Subcutaneous abdominal adipose tissue (tissue), 5 donors: ENCODE data around the gene DDOST.
A peak's percentile ranks its signal among the peaks of the same experiment; 100 is the strongest.
"Not testable (repeated sequence)": the region's sequence is repeated elsewhere in the genome, so short reads cannot be mapped to it uniquely, and the experiment has no call there.

Source experiments
- H3K27ac ChIP-seq: one replicate; pipeline ENCODE4 v1.7.0; 2013; ENCODE audit warnings: low read depth, mild to moderate bottlenecking, inconsistent platforms, low read length, moderate library complexity
- H3K27me3 ChIP-seq, 5 donors: one replicate each; pipeline ENCODE4 v1.7.0; 2013; ENCODE audit warnings: low read length in 5 of 5, inconsistent platforms in 1 of 5; ENCODE audit not compliant: control insufficient read depth in 5 of 5, insufficient read depth in 4 of 5
- H3K36me3 ChIP-seq, 5 donors: one replicate each; pipeline ENCODE4 v1.7.0; 2013; ENCODE audit warnings: low read length in 5 of 5; ENCODE audit not compliant: control insufficient read depth in 5 of 5, insufficient read depth in 5 of 5
- H3K4me1 ChIP-seq, 5 donors: one replicate each; pipeline ENCODE4 v1.7.0; 2013; ENCODE audit warnings: low read length in 5 of 5, mild to moderate bottlenecking in 3 of 5, moderate library complexity in 1 of 5; ENCODE audit not compliant: control insufficient read depth in 5 of 5, insufficient read depth in 5 of 5
- H3K4me3 ChIP-seq, 5 donors: one replicate each; pipeline ENCODE4 v1.7.0; 2013; ENCODE audit warnings: low read length in 5 of 5, low read depth in 1 of 5
- H3K9ac ChIP-seq, 5 donors: one replicate each; pipeline ENCODE4 v1.7.0; 2013; ENCODE audit warnings: low read length in 5 of 5, mild to moderate bottlenecking in 4 of 5, moderate library complexity in 3 of 5
- H3K9me3 ChIP-seq, 5 donors: one replicate each; pipeline ENCODE4 v1.7.0; 2013; ENCODE audit warnings: low read length in 5 of 5; ENCODE audit not compliant: control insufficient read depth in 5 of 5
- donor health status: healthy.
- donor health status: healthy.
- donor health status: healthy.
- donor health status: healthy.
- donor health status: healthy.

Gene DDOST

GRCh38 chr1:20681999-20682398 lies 20.8 kb upstream of the DDOST start:
- H3K9ac ChIP-seq, result no peak overlapping the region
- no peak overlapping the region for H3K27ac ChIP-seq
- H3K27me3 ChIP-seq, result peaks cover 0 to 4% (median 0%) of the 10 kb centered on the region in 5 donors
- H3K4me3 ChIP-seq, result no peak overlapping the region
- H3K9me3 ChIP-seq, result no peaks in the 10 kb centered on the region
- H3K4me1 ChIP-seq, result peaks cover 0 to 46% (median 31%) of the 10 kb centered on the region in 5 donors
- peaks cover 0 to 14% (median 2%) of the 10 kb centered on the region in 5 donors for H3K36me3 ChIP-seq

DNA sequence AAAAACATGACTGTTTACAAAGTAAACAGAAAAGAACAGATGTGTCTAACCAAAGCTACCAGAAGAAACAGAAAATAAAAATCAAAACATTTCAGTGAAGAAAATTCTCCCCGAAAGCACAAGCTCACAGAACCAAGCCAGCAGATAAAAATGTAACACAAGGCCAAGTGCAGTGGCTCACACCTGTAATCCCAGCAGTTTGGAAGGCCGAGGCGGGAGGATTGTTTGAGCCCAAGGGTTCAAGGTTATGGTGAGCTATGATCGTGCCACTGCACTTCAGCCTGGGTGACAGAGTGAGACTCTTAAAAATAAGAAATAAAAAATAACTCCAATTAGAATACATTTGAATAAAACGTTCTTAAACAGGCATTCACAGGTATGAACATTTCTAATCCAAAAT lies 19.1 kb upstream of the DDOST start:
- Histone ChIP-seq H3K4me1 (peaks cover 0 to 36% (median 25%) of the 10 kb centered on the region in 5 donors), H3K4me3 (no peak overlapping the region), H3K27ac (no peak overlapping the region), H3K27me3 (peaks cover 0 to 4% (median 0%) of the 10 kb centered on the region in 5 donors), H3K36me3 (peaks cover 0 to 18% (median 2%) of the 10 kb centered on the region in 5 donors), H3K9me3 (no peaks in the 10 kb centered on the region), H3K9ac (no peak overlapping the region)

DNA sequence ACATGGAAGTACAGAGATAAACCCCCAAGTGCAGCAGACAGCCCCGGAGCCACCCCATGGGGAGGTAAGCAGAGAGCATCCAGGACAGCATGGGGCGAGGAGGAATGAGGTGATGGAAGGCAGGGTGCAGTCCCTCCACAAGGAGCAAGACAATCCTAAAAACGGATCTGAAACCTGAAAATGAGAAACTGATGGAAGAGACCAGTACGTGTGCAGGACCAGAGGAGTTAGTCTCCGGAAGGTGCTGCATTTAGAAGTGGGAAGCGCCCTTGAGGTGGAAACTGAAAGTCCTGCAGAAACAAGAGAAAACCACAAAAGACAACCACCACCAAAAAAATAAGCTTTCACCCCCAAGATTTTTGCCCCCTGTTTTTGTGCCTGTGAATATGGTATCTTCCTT lies 17.4 kb upstream of the DDOST start:
- H3K9me3 ChIP-seq, result no peaks in the 10 kb centered on the region
- peaks cover 0 to 18% (median 2%) of the 10 kb centered on the region in 5 donors for H3K36me3 ChIP-seq
- no peak overlapping the region for H3K27ac ChIP-seq
- H3K4me1 ChIP-seq, result peaks cover 0 to 19% (median 9%) of the 10 kb centered on the region in 5 donors
- H3K27me3 ChIP-seq, result no peaks in the 10 kb centered on the region
- no peak overlapping the region for H3K4me3 ChIP-seq
- no peak overlapping the region for H3K9ac ChIP-seq

DNA sequence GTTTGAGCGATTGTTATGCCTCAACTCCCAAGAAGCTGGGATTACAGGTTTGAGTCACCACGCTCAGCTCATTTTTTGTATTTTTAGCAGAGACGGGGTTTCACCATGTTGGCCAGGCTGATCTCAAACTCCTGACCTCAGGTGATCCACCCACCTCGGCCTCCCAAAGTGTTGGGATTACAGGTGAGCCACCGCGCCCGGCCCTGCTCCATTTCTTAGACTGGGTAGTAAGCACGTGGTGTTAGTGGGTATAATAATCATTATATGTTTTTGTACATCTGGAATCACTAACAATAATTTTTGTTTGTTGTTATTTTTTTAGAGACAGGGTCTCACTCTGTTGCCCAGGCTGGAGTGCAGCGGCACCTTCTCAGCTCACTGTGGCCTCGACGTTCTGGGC lies 12.5 kb upstream of the DDOST start:
- not testable (repeated sequence) for H3K9me3 ChIP-seq, H3K27me3 ChIP-seq, H3K4me3 ChIP-seq, H3K9ac ChIP-seq, H3K27ac ChIP-seq, H3K4me1 ChIP-seq
- peaks cover 0 to 28% (median 12%) of the 10 kb centered on the region in 5 donors for H3K36me3 ChIP-seq

DNA sequence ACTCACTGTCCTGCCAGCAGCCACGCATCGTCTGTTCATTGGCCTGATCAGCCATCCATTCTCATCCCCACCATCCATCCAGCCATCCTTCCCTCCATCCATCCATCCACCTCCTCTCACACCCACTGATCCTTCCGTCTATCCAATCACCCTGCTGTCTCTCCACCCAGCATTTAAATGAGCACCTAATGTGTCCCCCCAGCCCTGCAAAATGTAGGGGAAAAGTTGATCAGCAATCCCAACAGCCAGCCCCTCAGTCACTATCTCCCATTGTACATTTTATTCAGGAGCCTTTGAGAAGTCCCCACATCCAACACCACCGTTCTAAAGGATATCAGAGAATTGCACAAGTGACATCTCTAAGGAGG lies 11.1 kb upstream of the DDOST start:
- no peaks in the 10 kb centered on the region for H3K9me3 ChIP-seq
- H3K4me1 ChIP-seq, result no peaks in the 10 kb centered on the region
- peaks cover 0 to 25% (median 12%) of the 10 kb centered on the region in 5 donors for H3K36me3 ChIP-seq
- no peak overlapping the region for H3K4me3 ChIP-seq
- H3K27me3 ChIP-seq, result no peaks in the 10 kb centered on the region
- no peak overlapping the region for H3K9ac ChIP-seq
- no peak overlapping the region for H3K27ac ChIP-seq

- Histone ChIP-seq H3K27ac (no peak overlapping the region), H3K4me1 (peaks cover 0 to 8% (median 0%) of the 10 kb centered on the region in 5 donors), H3K4me3 (no peak overlapping the region), H3K27me3 (peaks cover 0 to 5% (median 0%) of the 10 kb centered on the region in 5 donors), H3K9ac (no peak overlapping the region), H3K36me3 (peaks cover 0 to 25% (median 12%) of the 10 kb centered on the region in 5 donors), H3K9me3 (no peaks in the 10 kb centered on the region)
Measured at GRCh38 chr1:20670936-20671335, 9.8 kb upstream of the DDOST start.

DNA sequence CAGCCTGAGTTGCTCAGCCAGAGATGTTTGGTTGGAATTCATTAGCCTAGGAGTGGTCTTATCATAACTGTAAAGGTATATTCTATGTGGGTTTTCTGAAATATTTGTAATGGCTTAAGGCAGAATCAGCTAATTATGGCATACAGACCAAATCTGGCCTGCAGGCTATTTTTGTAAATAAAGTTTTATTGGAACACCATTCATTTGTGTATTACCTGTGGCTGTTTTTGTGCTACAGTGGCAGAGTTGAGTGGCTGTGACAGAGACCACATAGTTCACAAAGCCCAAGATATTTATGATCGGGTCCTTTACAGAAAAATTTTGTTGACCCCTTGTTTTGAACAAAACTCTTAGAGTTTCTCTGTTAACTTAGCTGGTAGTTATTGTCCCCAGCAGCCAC lies 7.4 kb upstream of the DDOST start:
- H3K27me3 ChIP-seq, result peaks cover 0 to 5% (median 0%) of the 10 kb centered on the region in 5 donors
- H3K9ac ChIP-seq, result no peak overlapping the region
- peaks cover 0 to 24% (median 12%) of the 10 kb centered on the region in 5 donors for H3K36me3 ChIP-seq
- H3K9me3 ChIP-seq, result no peaks in the 10 kb centered on the region
- H3K4me1 ChIP-seq, result peaks cover 0 to 12% (median 0%) of the 10 kb centered on the region in 5 donors
- H3K27ac ChIP-seq, result no peak overlapping the region
- no peak overlapping the region for H3K4me3 ChIP-seq

DNA sequence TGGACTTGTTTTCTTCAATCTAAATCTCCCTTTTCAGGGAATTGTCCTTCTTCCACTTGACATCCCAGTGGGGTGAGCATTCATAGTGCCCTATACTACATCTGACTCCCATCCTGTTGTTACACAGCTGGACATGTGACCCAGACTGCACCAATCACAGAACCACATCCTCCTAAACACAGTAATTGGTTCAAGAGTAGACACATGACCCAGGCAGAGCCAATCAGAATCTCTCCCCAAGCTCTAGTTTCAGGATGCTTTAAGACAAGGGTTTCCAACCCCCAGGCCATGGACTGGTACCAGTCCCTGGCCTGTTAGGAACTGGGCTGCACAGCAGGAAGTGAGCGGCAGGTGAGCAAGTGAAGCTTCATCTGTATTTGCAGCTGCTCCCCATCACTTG lies 5.6 kb upstream of the DDOST start:
- H3K9ac ChIP-seq, result no peak overlapping the region
- H3K4me1 ChIP-seq, result peaks cover 0 to 18% (median 7%) of the 10 kb centered on the region in 5 donors
- H3K27me3 ChIP-seq, result peaks cover 0 to 5% (median 0%) of the 10 kb centered on the region in 5 donors
- H3K27ac ChIP-seq, result peak overlapping the region; percentile 30
- no peak overlapping the region for H3K4me3 ChIP-seq
- peaks cover 0 to 20% (median 9%) of the 10 kb centered on the region in 5 donors for H3K36me3 ChIP-seq
- no peaks in the 10 kb centered on the region for H3K9me3 ChIP-seq

GRCh38 chr1:20666146-20666545 lies 5.0 kb upstream of the DDOST start:
- H3K9ac ChIP-seq, result no peak overlapping the region
- H3K4me3 ChIP-seq, result peak overlapping the region in 1 of 5 donors; percentile 22
- H3K27me3 ChIP-seq, result peaks cover 0 to 5% (median 0%) of the 10 kb centered on the region in 5 donors
- peak overlapping the region; percentile 30 for H3K27ac ChIP-seq
- peaks cover 0 to 16% (median 4%) of the 10 kb centered on the region in 5 donors for H3K36me3 ChIP-seq
- H3K4me1 ChIP-seq, result peaks cover 0 to 20% (median 10%) of the 10 kb centered on the region in 5 donors
- H3K9me3 ChIP-seq, result no peaks in the 10 kb centered on the region

DNA sequence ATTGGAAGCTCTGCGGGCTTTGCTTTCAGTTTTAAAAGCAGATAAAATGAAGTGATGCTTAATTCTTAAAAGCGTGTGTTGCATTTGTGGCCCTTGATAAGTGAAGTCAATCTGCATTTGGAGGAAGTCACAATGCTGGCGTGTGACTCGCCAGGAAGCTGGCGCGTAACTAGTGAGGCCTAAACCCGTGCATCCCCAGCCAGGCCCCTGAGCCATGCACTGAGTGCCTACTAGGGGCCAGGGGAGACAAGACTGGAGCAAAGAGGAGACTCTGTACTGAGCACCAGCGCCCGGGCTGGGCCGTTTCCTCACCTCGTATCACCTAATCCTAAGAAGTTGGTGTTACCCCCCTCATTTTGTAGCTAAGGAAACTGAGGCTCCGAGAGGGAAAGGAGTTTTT lies 4.6 kb upstream of the DDOST start:
- H3K27ac ChIP-seq, result peak overlapping the region; percentile 30
- H3K9me3 ChIP-seq, result no peaks in the 10 kb centered on the region
- H3K9ac ChIP-seq, result no peak overlapping the region
- H3K4me1 ChIP-seq, result peaks cover under 1 to 23% (median 12%) of the 10 kb centered on the region in 5 donors
- H3K27me3 ChIP-seq, result peaks cover 0 to 5% (median 0%) of the 10 kb centered on the region in 5 donors
- H3K4me3 ChIP-seq, result no peak overlapping the region
- H3K36me3 ChIP-seq, result peaks cover 0 to 12% (median 4%) of the 10 kb centered on the region in 5 donors
